K562 (cell line): ENCODE results near the gene AGAP3. TPM values are rescaled to one million over a fixed set of nuclear protein-coding genes. Genes with fewer than 3 reads are reported as not detected.

Source experiments
- AFF1 ChIP-seq, 2 experiments: fragments of 450-650 bp; IDR thresholded peaks; 2 replicates each; pipeline ENCODE4 v1.6.1; 2018; ENCODE audit warnings: mild to moderate bottlenecking in 2 of 2, low read depth in 1 of 2; ENCODE audit not compliant: partially characterized antibody in 2 of 2
- ATF7 ChIP-seq: fragments of 450-650 bp; IDR thresholded peaks from 2 replicates; pipeline ENCODE4 v1.7.1; 2014; ENCODE audit warnings: mild to moderate bottlenecking, moderate library complexity
- CHD4 ChIP-seq: fragments of 200-600 bp; sonication (generic); IDR thresholded peaks from 3 replicates; pipeline ENCODE4 v1.6.1; 2012; ENCODE audit warnings: low read depth, mild to moderate bottlenecking, mixed read lengths, low read length, inconsistent platforms; ENCODE audit not compliant: insufficient read depth, insufficient replicate concordance, poor library complexity, severe bottlenecking
- E2F3 ChIP-seq: fragments of 250-450 bp; sonication (Bioruptor Pico); IDR thresholded peaks from 2 replicates; pipeline ENCODE4 v1.4.0; 2020; ENCODE audit warnings: mild to moderate bottlenecking
- FOXP4 ChIP-seq: sonication (generic); formaldehyde crosslinking; IDR thresholded peaks from 2 replicates; pipeline ENCODE4 v1.8.0; 2022; ENCODE audit warnings: mild to moderate bottlenecking, missing genetic modification reagents, borderline replicate concordance
- KDM2B ChIP-seq: fragments of 250-450 bp; sonication (Bioruptor Pico); IDR thresholded peaks from 2 replicates; pipeline ENCODE4 v1.8.0; 2021; ENCODE audit warnings: mild to moderate bottlenecking, moderate library complexity
- SMARCE1 ChIP-seq: fragments of 450-650 bp; IDR thresholded peaks from 2 replicates; pipeline ENCODE4 v1.7.1; 2016; ENCODE audit warnings: mild to moderate bottlenecking
- SRF ChIP-seq, 2 experiments: fragments of 250-450, 450-650 bp in 1 of 2; sonication (Bioruptor Pico) in 1 of 2; sonication (generic) in 1 of 2; formaldehyde crosslinking; IDR thresholded peaks; 2 replicates each; pipeline versions ENCODE4 v1.5.0 to v1.5.1; 2020 to 2022; ENCODE audit warnings: mild to moderate bottlenecking in 1 of 2, missing genetic modification reagents in 1 of 2
- TRIM25 ChIP-seq: fragments of 450-650 bp; IDR thresholded peaks from 2 replicates; pipeline ENCODE4 v1.7.0; 2016; ENCODE audit warnings: borderline replicate concordance
- ZBTB34 ChIP-seq: fragments of 250-450 bp; sonication (Bioruptor Pico); IDR thresholded peaks from 2 replicates; pipeline ENCODE4 v1.8.0; 2021; ENCODE audit warnings: mild to moderate bottlenecking, moderate library complexity
- ZHX1 ChIP-seq: fragments of 150-350 bp; conservative IDR thresholded peaks from 2 replicates; pipeline ENCODE4 v1.6.1; 2014; ENCODE audit warnings: low read length
- polyA plus RNA-seq, 8 experiments: library from polyadenylated mRNA; depleted of rRNA in 4 of 8; stranded (reverse) in 5 of 8; unstranded in 3 of 8; fragments of >200 nt; fragmentation: Nextera tagmentation in 2 of 8; fragmentation: Illumina TruSeq in 1 of 8; extraction: Ambion mirVana in 2 of 8; extraction: Trizol in 1 of 8; gene quantifications; 2 replicates each; pipeline versions ENCODE4 v1.2.1 to v1.2.3, GENCODE V29; 2011 to 2014; ENCODE audit warnings: inconsistent platforms in 1 of 8, missing spikeins in 1 of 8
- total RNA-seq, 7 experiments: library from RNA; depleted of rRNA in 6 of 7; stranded (reverse); fragments of >200 nt in 6 of 7; fragmentation: Illumina TruSeq in 2 of 7; extraction: Trizol in 2 of 7; gene quantifications; 2 replicates each; pipeline versions ENCODE4 v1.2.1 to v1.2.3, GENCODE V29; 2011 to 2021; ENCODE audit warnings: low replicate concordance in 1 of 7

The AGAP3 gene
- total and polyA plus RNA-seq, 9 of the 15 experiments (the other 6 are each of a cell fraction or from before 2014, with no cell fraction given): 3.4 to 208 (median 62.2) TPM

GRCh38 chr7:151082141-151083070 lies 3.9 kb upstream of the AGAP3 start (continued):
- TF ChIP-seq ZHX1 (no peak), SMARCE1 (peak; percentile 70), ATF7 (no peak), E2F3 (CRISPR knock-in tag) (no peak), CHD4 (no peak), SRF (CRISPR knock-in tag; IDR thresholded peaks at IDR 0.05) (no peak), KDM2B (CRISPR knock-in tag) (no peak), ZBTB34 (no peak), AFF1 (IDR thresholded peaks at IDR 0.05; ENCODE audit: low read depth in 1 of 2, partially characterized antibody in 2 of 2) (peak in 1 of 2 experiments; percentile 18), TRIM25 (peak; percentile 87; the same call in 1 of the 2 replicates), FOXP4 (no peak)
